ENCODE data around the gene FOSB. TPM values are rescaled to one million over a fixed set of nuclear protein-coding genes. Genes with fewer than 3 reads are reported as not detected.

Gene FOSB
- polyA plus RNA-seq, 1 donor from 2014 or later: 48.1 TPM

DNA sequence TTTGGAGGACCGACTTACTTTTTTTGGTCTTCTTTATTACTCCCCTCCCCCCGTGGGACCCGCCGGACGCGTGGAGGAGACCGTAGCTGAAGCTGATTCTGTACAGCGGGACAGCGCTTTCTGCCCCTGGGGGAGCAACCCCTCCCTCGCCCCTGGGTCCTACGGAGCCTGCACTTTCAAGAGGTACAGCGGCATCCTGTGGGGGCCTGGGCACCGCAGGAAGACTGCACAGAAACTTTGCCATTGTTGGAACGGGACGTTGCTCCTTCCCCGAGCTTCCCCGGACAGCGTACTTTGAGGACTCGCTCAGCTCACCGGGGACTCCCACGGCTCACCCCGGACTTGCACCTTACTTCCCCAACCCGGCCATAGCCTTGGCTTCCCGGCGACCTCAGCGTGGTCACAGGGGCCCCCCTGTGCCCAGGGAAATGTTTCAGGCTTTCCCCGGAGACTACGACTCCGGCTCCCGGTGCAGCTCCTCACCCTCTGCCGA is 409 bp downstream of the FOSB start:
- Mint-ChIP-seq H3K9me3 (no peaks in the 10 kb centered on the region), H3K4me1 (peaks cover 12 to 23% (median 19%) of the 10 kb centered on the region in 3 donors), H3K27me3 (peaks cover 22% of the 10 kb centered on the region), H3K36me3 (peaks cover 2% of the 10 kb centered on the region), H3K27ac (peak overlapping the region; percentile 99 to 100 (median 99)), H3K4me3 (peak overlapping the region; percentile 92 to 99 (median 98))

DNA sequence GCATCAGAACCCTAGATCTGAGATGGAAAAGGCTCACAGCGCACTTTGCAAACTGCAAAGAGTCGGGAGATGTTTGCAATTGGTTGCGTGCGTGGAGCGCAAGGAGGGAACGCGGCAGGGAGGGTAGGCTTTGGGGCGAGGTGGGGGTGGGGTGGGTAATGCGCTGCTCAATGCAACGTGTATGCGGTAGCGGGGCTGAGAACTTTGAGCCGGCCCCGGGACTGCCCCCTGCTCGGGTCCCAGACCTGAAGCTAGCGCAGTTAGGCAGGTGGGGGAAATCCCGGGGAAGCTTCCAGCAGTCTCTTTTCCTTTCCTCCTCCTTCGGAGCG is 971 bp downstream of the FOSB start:
- Mint-ChIP-seq H3K36me3 (peaks cover 2% of the 10 kb centered on the region), H3K27ac (peak overlapping the region; percentile 99 to 100 (median 99)), H3K4me1 (peaks cover 12 to 23% (median 19%) of the 10 kb centered on the region in 3 donors), H3K27me3 (peaks cover 26% of the 10 kb centered on the region), H3K9me3 (no peaks in the 10 kb centered on the region), H3K4me3 (peak overlapping the region; percentile 92 to 99 (median 98))

DNA sequence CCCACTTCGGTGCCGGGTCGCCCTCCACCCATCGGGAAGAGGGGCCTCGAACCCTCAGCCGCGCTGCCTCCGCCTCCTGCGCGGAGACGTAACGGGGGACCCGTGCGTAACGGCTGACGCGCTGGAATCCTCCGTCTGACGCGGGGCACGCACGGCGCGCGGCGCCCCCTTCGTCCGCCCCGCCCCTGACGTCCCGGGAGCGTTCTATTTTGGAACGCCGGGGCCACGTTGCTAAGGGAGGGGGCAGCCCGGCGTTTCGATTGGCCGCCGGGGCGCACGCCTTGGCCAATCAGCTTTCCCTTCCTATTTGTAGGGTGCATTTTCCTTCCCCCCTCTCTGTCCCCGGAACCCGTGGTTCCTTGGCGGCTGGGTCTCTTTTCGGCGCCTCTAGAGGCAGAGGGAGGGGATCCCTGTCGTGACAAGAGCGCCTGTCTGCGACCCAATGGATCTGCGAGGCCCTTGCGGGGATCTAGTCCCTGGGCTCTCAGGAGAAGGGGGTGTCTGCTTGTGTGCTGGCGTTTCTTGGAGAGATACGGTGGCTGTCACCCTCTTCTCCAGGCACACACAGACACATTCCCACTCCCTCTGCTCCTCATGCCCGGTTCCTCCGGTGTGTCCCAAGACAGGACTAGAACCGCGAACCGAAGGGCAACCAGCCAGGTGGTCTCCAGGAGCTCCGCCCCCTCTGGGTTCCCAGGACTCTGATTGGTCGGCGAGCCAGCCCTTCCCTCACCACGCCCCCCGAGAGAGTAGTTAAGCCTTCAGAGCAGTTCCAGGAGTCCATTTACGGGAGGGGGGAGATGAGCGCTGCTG is 1.5 kb downstream of the FOSB start:
- H3K9me3 Mint-ChIP-seq: no peaks in the 10 kb centered on the region
- H3K36me3 Mint-ChIP-seq: peaks cover 2% of the 10 kb centered on the region
- H3K27ac Mint-ChIP-seq: peak overlapping the region; percentile 99 to 100 (median 99)
- peak overlapping the region; percentile 92 to 99 (median 98) for H3K4me3 Mint-ChIP-seq
- H3K27me3 Mint-ChIP-seq: peaks cover 32% of the 10 kb centered on the region
- peaks cover 12 to 23% (median 19%) of the 10 kb centered on the region in 3 donors for H3K4me1 Mint-ChIP-seq

DNA sequence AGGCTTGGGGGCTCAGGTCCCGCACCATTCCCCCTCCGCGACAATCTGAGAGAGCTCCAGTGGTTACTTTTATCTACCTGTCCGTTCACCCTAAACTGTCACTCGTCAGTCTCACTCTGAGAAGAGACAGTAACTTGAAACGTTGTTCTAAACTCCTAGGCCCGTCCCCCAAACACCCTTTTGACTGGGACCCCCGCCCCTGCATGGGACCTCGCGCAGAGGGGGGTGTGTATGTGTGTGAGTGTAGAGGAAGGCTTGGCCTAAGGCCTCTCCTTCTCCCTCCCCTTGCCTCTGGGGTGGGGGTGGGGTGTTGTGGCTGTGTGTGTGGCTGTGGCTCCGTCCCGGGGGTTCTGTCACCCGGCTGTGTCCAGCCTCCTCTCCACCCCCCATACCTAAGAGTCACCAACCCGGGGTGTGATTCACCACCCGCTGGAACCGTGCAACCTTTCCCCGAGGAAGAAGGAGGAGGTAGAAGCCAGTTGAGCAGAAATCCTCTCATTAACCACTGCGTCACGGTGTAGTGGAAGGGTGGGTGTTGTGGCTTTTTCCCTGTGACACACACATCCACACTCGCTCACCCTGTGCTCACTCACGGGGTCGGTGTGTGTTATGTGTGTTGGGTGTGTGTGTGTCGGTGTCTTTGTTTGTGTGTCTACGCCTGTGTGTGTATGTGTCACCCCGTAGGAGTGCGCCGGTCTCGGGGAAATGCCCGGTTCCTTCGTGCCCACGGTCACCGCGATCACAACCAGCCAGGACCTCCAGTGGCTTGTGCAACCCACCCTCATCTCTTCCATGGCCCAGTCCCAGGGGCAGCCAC is 2.4 kb downstream of the FOSB start:
- peaks cover 15 to 17% (median 16%) of the 10 kb centered on the region in 3 donors for H3K4me1 Mint-ChIP-seq
- H3K4me3 Mint-ChIP-seq: peak overlapping the region; percentile 92 to 99 (median 98)
- H3K27ac Mint-ChIP-seq: peak overlapping the region; percentile 99 to 100 (median 99)
- peaks cover 2% of the 10 kb centered on the region for H3K36me3 Mint-ChIP-seq
- H3K9me3 Mint-ChIP-seq: peaks cover 0 to 1% (median 0%) of the 10 kb centered on the region in 3 donors
- peaks cover 29% of the 10 kb centered on the region for H3K27me3 Mint-ChIP-seq

DNA sequence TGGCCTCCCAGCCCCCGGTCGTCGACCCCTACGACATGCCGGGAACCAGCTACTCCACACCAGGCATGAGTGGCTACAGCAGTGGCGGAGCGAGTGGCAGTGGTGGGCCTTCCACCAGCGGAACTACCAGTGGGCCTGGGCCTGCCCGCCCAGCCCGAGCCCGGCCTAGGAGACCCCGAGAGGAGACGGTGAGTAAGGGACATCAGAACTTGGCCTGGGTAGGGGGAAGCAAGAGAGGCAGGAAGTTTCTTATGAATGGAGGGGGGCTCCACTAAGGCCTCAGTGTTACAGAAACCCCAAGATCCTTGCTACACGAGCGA is 2.9 kb downstream of the FOSB start:
- Mint-ChIP-seq H3K4me1 (peaks cover 16 to 17% (median 16%) of the 10 kb centered on the region in 3 donors), H3K36me3 (peaks cover 2% of the 10 kb centered on the region), H3K4me3 (peak overlapping the region in 3 of 4 donors; percentile 54 to 99 (median 92)), H3K9me3 (peaks cover 0 to 2% (median 0%) of the 10 kb centered on the region in 3 donors), H3K27me3 (peaks cover 29% of the 10 kb centered on the region), H3K27ac (peak overlapping the region; percentile 99 to 100 (median 99))

DNA sequence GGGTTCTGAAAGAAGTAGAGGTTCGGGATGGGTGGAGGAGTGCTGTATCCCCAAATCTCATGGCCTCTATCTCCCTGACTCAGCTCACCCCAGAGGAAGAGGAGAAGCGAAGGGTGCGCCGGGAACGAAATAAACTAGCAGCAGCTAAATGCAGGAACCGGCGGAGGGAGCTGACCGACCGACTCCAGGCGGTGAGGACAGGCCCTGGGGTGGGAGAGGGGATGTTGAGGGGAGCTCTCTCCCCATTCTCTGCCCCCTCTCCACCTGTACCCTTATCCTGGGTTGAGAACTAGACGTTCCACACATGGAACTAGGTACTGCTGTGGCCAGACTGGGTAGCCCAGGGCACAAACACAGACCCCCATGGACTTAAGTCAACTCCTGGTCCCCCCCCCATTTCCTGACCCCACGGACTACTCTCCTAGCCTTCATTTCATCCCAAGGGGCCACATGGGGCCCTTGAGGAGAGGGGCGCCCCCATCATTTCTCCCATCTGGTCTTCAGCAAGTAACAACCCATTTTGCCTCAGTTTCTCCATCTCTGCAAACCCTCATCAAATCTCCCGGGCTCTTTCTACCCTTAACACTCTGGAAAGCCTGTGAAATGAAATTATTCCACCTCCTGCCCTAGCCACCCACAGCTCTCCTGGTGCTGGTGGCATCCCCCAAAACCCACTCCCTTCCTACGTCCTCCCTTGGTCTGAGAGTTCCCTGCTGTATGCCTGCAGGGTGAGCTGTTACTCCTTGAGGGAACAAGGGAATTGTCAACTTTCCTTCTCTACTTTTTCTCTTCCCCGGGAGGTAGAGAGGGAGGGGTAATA is 3.5 kb downstream of the FOSB start:
- Mint-ChIP-seq H3K4me1 (peaks cover 15 to 19% (median 16%) of the 10 kb centered on the region in 3 donors), H3K27me3 (peaks cover 29% of the 10 kb centered on the region), H3K9me3 (peaks cover 0 to 2% (median 0%) of the 10 kb centered on the region in 3 donors)

DNA sequence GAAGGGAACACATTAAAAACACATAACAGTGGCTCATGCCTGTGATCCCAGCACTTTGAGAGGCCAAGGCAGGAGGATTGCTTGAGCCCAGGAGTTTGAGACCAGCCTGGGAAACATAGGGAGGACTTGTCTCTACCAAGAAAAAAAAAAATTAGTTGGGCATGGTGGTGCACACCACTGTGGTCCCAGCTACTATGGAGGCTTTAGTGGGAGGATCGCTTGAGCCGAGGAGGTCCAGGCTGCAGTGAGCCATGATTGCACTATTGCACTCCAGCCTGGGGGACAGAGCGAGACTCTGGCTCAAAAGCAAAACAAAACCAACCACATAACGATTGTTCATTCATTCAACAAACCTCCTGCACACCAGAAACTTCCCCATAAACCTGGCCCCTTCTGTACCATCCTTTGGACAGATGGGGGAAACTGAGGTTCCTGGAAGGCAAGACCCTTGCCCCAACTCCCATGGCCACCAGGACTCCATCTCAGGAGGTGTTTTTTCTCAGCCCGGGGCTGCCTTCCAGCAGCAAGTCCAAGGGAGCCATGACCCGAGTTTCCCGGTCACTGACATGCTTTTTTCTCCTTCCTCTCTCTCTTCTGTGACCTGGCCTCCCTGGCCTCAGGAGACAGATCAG is 4.3 kb downstream of the FOSB start:
- peaks cover 15 to 21% (median 17%) of the 10 kb centered on the region in 3 donors for H3K4me1 Mint-ChIP-seq
- H3K9me3 Mint-ChIP-seq: peaks cover 0 to 2% (median 0%) of the 10 kb centered on the region in 3 donors
- peaks cover 31% of the 10 kb centered on the region for H3K27me3 Mint-ChIP-seq
- H3K27ac Mint-ChIP-seq: peak overlapping the region; percentile 89 to 100 (median 96)
- H3K36me3 Mint-ChIP-seq: peaks cover 2% of the 10 kb centered on the region
- peak overlapping the region; percentile 12 to 99 (median 48) for H3K4me3 Mint-ChIP-seq

More for the DNA sequence above, 3.5 kb downstream of the FOSB start:
- Mint-ChIP-seq H3K36me3 (peaks cover 2% of the 10 kb centered on the region), H3K27ac (peak overlapping the region; percentile 99 to 100 (median 99)), H3K4me3 (peak overlapping the region; percentile 38 to 99 (median 52))

DNA sequence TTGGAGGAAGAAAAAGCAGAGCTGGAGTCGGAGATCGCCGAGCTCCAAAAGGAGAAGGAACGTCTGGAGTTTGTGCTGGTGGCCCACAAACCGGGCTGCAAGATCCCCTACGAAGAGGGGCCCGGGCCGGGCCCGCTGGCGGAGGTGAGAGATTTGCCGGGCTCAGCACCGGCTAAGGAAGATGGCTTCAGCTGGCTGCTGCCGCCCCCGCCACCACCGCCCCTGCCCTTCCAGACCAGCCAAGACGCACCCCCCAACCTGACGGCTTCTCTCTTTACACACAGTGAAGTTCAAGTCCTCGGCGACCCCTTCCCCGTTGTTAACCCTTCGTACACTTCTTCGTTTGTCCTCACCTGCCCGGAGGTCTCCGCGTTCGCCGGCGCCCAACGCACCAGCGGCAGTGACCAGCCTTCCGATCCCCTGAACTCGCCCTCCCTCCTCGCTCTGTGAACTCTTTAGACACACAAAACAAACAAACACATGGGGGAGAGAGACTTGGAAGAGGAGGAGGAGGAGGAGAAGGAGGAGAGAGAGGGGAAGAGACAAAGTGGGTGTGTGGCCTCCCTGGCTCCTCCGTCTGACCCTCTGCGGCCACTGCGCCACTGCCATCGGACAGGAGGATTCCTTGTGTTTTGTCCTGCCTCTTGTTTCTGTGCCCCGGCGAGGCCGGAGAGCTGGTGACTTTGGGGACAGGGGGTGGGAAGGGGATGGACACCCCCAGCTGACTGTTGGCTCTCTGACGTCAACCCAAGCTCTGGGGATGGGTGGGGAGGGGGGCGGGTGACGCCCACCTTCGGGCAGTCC is 5.0 kb downstream of the FOSB start:
- Mint-ChIP-seq H3K36me3 (peaks cover 2% of the 10 kb centered on the region), H3K9me3 (peaks cover 0 to 2% (median 0%) of the 10 kb centered on the region in 3 donors), H3K4me1 (peaks cover 14 to 21% (median 20%) of the 10 kb centered on the region in 3 donors), H3K27ac (peak overlapping the region; percentile 89 to 100 (median 96)), H3K27me3 (peaks cover 31% of the 10 kb centered on the region), H3K4me3 (peak overlapping the region; percentile 12 to 99 (median 60))

DNA sequence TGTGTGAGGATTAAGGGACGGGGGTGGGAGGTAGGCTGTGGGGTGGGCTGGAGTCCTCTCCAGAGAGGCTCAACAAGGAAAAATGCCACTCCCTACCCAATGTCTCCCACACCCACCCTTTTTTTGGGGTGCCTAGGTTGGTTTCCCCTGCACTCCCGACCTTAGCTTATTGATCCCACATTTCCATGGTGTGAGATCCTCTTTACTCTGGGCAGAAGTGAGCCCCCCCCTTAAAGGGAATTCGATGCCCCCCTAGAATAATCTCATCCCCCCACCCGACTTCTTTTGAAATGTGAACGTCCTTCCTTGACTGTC is 5.5 kb downstream of the FOSB start:
- Mint-ChIP-seq H3K27ac (peak overlapping the region in 2 of 3 donors; percentile 77 to 100), H3K36me3 (peaks cover 2% of the 10 kb centered on the region), H3K9me3 (peaks cover 0 to 2% (median 0%) of the 10 kb centered on the region in 3 donors), H3K27me3 (peaks cover 31% of the 10 kb centered on the region), H3K4me1 (peaks cover 19 to 26% (median 25%) of the 10 kb centered on the region in 3 donors), H3K4me3 (peak overlapping the region in 1 of 4 donors; percentile 99)

DNA sequence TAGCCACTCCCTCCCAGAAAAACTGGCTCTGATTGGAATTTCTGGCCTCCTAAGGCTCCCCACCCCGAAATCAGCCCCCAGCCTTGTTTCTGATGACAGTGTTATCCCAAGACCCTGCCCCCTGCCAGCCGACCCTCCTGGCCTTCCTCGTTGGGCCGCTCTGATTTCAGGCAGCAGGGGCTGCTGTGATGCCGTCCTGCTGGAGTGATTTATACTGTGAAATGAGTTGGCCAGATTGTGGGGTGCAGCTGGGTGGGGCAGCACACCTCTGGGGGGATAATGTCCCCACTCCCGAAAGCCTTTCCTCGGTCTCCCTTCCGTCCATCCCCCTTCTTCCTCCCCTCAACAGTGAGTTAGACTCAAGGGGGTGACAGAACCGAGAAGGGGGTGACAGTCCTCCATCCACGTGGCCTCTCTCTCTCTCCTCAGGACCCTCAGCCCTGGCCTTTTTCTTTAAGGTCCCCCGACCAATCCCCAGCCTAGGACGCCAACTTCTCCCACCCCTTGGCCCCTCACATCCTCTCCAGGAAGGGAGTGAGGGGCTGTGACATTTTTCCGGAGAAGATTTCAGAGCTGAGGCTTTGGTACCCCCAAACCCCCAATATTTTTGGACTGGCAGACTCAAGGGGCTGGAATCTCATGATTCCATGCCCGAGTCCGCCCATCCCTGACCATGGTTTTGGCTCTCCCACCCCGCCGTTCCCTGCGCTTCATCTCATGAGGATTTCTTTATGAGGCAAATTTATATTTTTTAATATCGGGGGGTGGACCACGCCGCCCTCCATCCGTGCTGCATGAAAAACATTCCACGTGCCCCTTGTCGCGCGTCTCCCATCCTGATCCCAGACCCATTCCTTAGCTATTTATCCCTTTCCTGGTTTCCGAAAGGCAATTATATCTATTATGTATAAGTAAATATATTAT is 6.1 kb downstream of the FOSB start:
- peak overlapping the region in 3 of 4 donors; percentile 25 to 99 (median 64) for H3K4me3 Mint-ChIP-seq
- H3K9me3 Mint-ChIP-seq: peaks cover 0 to 2% (median 0%) of the 10 kb centered on the region in 3 donors
- peaks cover 20 to 27% (median 27%) of the 10 kb centered on the region in 3 donors for H3K4me1 Mint-ChIP-seq
- peaks cover 31% of the 10 kb centered on the region for H3K27me3 Mint-ChIP-seq
- peaks cover 2% of the 10 kb centered on the region for H3K36me3 Mint-ChIP-seq
- peak overlapping the region; percentile 82 to 100 (median 95) for H3K27ac Mint-ChIP-seq

DNA sequence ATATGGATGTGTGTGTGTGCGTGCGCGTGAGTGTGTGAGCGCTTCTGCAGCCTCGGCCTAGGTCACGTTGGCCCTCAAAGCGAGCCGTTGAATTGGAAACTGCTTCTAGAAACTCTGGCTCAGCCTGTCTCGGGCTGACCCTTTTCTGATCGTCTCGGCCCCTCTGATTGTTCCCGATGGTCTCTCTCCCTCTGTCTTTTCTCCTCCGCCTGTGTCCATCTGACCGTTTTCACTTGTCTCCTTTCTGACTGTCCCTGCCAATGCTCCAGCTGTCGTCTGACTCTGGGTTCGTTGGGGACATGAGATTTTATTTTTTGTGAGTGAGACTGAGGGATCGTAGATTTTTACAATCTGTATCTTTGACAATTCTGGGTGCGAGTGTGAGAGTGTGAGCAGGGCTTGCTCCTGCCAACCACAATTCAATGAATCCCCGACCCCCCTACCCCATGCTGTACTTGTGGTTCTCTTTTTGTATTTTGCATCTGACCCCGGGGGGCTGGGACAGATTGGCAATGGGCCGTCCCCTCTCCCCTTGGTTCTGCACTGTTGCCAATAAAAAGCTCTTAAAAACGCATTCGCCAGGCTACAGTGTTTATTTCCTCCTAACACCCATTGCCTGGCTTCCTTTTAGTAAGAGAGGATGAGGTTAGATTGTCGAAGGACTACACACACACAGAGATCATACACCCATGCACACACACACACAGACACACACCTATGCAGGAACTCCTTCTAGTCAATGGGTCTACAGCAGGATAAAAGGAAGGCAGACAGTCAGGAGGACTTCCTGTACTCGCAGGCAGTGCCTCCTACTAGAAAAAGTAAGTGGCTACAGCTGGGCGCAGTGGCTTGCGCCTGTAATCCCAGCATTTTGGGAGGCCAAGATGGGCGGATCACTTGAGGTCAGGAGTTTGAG is 7.1 kb downstream of the FOSB start:
- H3K27me3 Mint-ChIP-seq: peaks cover 31% of the 10 kb centered on the region

More for the DNA sequence above, 7.1 kb downstream of the FOSB start:
- Mint-ChIP-seq H3K27ac (peak overlapping the region; percentile 82 to 100 (median 95)), H3K36me3 (peaks cover 2% of the 10 kb centered on the region), H3K4me1 (peaks cover 21 to 27% (median 23%) of the 10 kb centered on the region in 3 donors), H3K9me3 (peaks cover 0 to 2% (median 0%) of the 10 kb centered on the region in 3 donors), H3K4me3 (peak overlapping the region; percentile 23 to 99 (median 72))
